Osteoblast (primary cell): ENCODE results near the gene DDX20. TPM values are rescaled to one million over a fixed set of nuclear protein-coding genes. Genes with fewer than 3 reads are reported as not detected.
A peak's percentile ranks its signal among the peaks of the same experiment; 100 is the strongest.

ENCODE experiments used
- DNase-seq: peaks from one replicate; pipeline ENCODE4 v3.0.0; 2011; ENCODE audit warnings: low spot score, mixed read lengths; ENCODE audit not compliant: insufficient read length; ENCODE audit errors: missing footprints
- H2AFZ ChIP-seq: 2 replicates; pipeline ENCODE4 v1.6.0; 2011; ENCODE audit warnings: mild to moderate bottlenecking, low read length
- H3K27ac ChIP-seq: 2 replicates; pipeline ENCODE4 v1.5.1; 2011; ENCODE audit warnings: mild to moderate bottlenecking, low read depth, low read length, moderate library complexity
- H3K27me3 ChIP-seq: 2 replicates; pipeline ENCODE4 v1.6.0; 2012; ENCODE audit warnings: mild to moderate bottlenecking, control low read depth, inconsistent platforms, low read length, moderate library complexity; ENCODE audit not compliant: insufficient read depth
- H3K36me3 ChIP-seq: 2 replicates; pipeline ENCODE4 v1.5.1; 2011; ENCODE audit warnings: mild to moderate bottlenecking, low read length, control low read depth, moderate library complexity; ENCODE audit not compliant: insufficient read depth
- H3K4me1 ChIP-seq: 2 replicates; pipeline ENCODE4 v1.5.1; 2011; ENCODE audit warnings: mild to moderate bottlenecking, low read length, control low read depth, moderate library complexity; ENCODE audit not compliant: insufficient read depth
- H3K4me2 ChIP-seq: 2 replicates; pipeline ENCODE4 v1.6.0; 2011; ENCODE audit warnings: mild to moderate bottlenecking, low read length; ENCODE audit not compliant: insufficient read depth
- H3K4me3 ChIP-seq: fragments of 200-600 bp; sonication (generic); 3 replicates; pipeline ENCODE4 v1.5.1; 2012; ENCODE audit warnings: mild to moderate bottlenecking, low read length, inconsistent platforms; ENCODE audit not compliant: insufficient read depth
- H3K79me2 ChIP-seq: 2 replicates; pipeline ENCODE4 v1.6.0; 2012; ENCODE audit warnings: mild to moderate bottlenecking, low read length, control low read depth, inconsistent platforms; ENCODE audit not compliant: insufficient read depth
- H3K9me3 ChIP-seq: 2 replicates; pipeline ENCODE4 v1.5.1; 2011; ENCODE audit warnings: low read depth, low read length, control low read depth
- H4K20me1 ChIP-seq: 2 replicates; pipeline ENCODE4 v1.6.0; 2012; ENCODE audit warnings: mild to moderate bottlenecking, low read length, control low read depth; ENCODE audit not compliant: insufficient read depth
- CTCF ChIP-seq: IDR thresholded peaks from 2 replicates; pipeline ENCODE4 v1.5.1; 2011; ENCODE audit warnings: mild to moderate bottlenecking, low read depth, low read length, moderate library complexity; ENCODE audit errors: extremely low read depth
- total RNA-seq: library from RNA; depleted of rRNA; stranded (reverse); fragments of >200 nt; gene quantifications from 2 replicates; pipeline ENCODE4 v1.2.3, GENCODE V29; 2012

Gene DDX20
- total RNA-seq, 1 donor: 15.6 TPM

- peak; percentile 73 for DNase-seq
- peaks cover 20% of the 10 kb centered on the region for H3K4me1 ChIP-seq
Observed at GRCh38 chr1:111754984-111755330, 744 bp upstream of the DDX20 start.

GRCh38 chr1:111756124-111756513, 418 bp downstream of the DDX20 start:
- Histone ChIP-seq H3K79me2 (peaks cover 37% of the 10 kb centered on the region), H3K27me3 (no peaks in the 10 kb centered on the region), H3K4me2 (peak overlapping the region; percentile 100), H4K20me1 (no peaks in the 10 kb centered on the region), H2AFZ (peak overlapping the region; percentile 91), H3K9me3 (no peaks in the 10 kb centered on the region), H3K4me1 (peaks cover 20% of the 10 kb centered on the region), H3K27ac (peak overlapping the region; percentile 99), H3K36me3 (peaks cover 28% of the 10 kb centered on the region), H3K4me3 (peak overlapping the region; percentile 95)
- peak; percentile 89 for DNase-seq
- TF ChIP-seq CTCF: no peak

More at GRCh38 chr1:111754984-111755330, 744 bp upstream of the DDX20 start:
- Histone ChIP-seq H3K9me3 (no peaks in the 10 kb centered on the region), H3K27ac (peak overlapping the region; percentile 99), H2AFZ (peak overlapping the region; percentile 99), H3K36me3 (peaks cover 19% of the 10 kb centered on the region), H3K4me2 (peak overlapping the region; percentile 100), H3K4me3 (peak overlapping the region; percentile 95), H4K20me1 (no peaks in the 10 kb centered on the region), H3K79me2 (peaks cover 35% of the 10 kb centered on the region), H3K27me3 (no peaks in the 10 kb centered on the region)
- no peak for TF ChIP-seq CTCF

GRCh38 chr1:111758373-111758772, 2.7 kb downstream of the DDX20 start:
- peaks cover 37% of the 10 kb centered on the region for H3K79me2 ChIP-seq
- H3K9me3 ChIP-seq: no peaks in the 10 kb centered on the region
- peak overlapping the region; percentile 2 for H3K4me2 ChIP-seq
- H3K27me3 ChIP-seq: no peaks in the 10 kb centered on the region
- peak; percentile 77 for DNase-seq
- H3K4me1 ChIP-seq: peaks cover 20% of the 10 kb centered on the region
- H3K36me3 ChIP-seq: peaks cover 40% of the 10 kb centered on the region
- H4K20me1 ChIP-seq: no peaks in the 10 kb centered on the region
- H2AFZ ChIP-seq: no peak overlapping the region
- peak; percentile 25 for TF ChIP-seq CTCF
- no peak overlapping the region for H3K27ac ChIP-seq
- H3K4me3 ChIP-seq: no peak overlapping the region

DNA sequence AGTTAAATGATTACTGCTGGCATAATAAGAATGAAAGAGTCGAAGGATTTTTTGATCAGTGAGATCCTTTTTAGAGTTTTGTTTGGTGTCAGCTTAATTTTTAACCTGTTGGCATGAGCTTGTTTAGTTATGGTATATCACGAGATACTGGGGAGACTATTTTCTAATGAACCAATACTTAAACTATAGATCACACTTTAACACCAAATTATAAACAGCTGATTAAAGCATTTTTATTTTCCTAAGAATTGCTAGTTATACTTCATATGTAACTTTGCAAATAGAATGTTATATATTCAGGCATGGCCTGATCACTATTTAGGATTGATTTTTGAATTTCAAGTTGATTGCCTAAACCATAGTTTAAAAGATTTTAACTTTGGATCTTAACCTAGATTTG, 6.0 kb downstream of the DDX20 start:
- Histone ChIP-seq H3K27ac (no peak overlapping the region), H2AFZ (no peak overlapping the region), H4K20me1 (no peaks in the 10 kb centered on the region), H3K79me2 (peaks cover 29% of the 10 kb centered on the region), H3K9me3 (no peaks in the 10 kb centered on the region), H3K4me2 (no peak overlapping the region), H3K4me3 (no peak overlapping the region), H3K27me3 (no peaks in the 10 kb centered on the region), H3K4me1 (peaks cover 9% of the 10 kb centered on the region), H3K36me3 (peaks cover 64% of the 10 kb centered on the region)
- no peak for DNase-seq
- TF ChIP-seq CTCF: no peak
